NCI-H2196 (cell line): ENCODE measurements around the gene GLRA1.

Experiments used
- DNase-seq: peaks from one replicate; lab custom pipeline; 2025; ENCODE audit not compliant: unreplicated experiment; lab: John Stamatoyannopoulos, UW

Gene GLRA1

GRCh38 chr5:151924564-151925301 lies at the start of gene GLRA1:
GLRA1 (minus strand) TSS chr5:151924851; CDS start chr5:151924549, 302 bp downstream.
- no peak for DNase-seq

DNA sequence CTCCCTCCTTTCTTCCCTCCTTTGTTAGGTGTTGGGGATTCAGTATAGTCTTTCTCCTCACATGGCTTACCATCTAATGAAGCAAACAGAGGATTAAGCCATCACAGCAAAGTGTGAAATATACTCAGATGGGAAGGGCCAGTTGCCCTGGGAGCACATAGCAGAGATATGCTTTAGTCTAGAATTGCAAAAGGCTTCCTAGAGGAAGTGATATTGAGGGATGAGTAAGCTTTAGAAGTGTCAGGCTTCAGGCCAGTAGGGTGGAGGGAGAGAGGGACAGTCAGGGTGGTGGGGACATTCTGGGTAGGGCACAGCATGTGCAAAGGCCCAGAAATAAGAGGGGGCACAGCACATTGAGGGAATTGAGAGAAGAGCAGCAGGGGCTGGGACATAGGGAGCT lies 46.2 kb upstream of the GLRA1 start:
- no peak for DNase-seq

- no peak for DNase-seq
Observed at GRCh38 chr5:151967865-151968264, 43.2 kb upstream of the GLRA1 start.

GRCh38 chr5:151966046-151966445 lies 41.4 kb upstream of the GLRA1 start:
- no peak for DNase-seq

DNA sequence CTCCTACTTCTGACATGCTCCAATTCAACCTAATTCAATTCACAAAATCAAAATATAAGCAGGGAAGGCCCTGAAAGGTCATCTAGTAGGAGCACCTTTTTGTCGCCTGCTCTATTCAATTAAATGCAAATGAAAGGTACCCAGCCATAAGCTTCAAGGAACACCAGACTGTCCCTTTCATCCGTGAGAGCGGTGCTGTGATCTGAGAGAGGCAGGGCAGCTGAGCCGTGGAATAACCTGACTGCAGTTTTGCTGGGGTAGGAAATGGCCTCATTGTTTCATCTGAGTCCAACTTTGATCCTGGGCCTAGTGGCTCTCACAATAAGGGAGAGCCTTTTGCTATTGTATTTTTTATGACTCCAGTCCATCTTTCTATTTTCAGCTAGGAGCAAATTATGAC lies 39.8 kb upstream of the GLRA1 start:
- no peak for DNase-seq

DNA sequence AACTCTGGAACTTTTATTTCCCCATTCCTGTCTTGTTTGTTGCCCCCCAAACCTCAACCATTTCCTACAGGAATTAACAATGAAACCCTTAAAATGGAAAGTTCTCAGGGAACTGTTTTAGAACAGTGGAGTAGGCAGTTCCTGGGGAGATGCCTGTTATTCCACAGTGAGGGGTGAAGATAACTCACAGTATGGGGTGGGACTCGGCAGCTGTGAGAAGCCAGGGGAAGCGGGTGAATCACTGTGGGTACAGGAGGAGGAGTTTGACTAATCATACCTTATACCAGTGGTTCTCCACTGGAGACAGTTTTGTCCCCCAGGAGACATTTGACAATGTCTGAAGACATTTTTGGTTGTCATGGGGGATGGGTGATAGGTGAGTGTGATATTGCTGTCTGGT lies 36.9 kb upstream of the GLRA1 start:
- no peak for DNase-seq

GRCh38 chr5:151958111-151958510 lies 33.5 kb upstream of the GLRA1 start:
- DNase-seq = no peak

GRCh38 chr5:151956725-151957124 lies 32.1 kb upstream of the GLRA1 start:
- no peak for DNase-seq

DNA sequence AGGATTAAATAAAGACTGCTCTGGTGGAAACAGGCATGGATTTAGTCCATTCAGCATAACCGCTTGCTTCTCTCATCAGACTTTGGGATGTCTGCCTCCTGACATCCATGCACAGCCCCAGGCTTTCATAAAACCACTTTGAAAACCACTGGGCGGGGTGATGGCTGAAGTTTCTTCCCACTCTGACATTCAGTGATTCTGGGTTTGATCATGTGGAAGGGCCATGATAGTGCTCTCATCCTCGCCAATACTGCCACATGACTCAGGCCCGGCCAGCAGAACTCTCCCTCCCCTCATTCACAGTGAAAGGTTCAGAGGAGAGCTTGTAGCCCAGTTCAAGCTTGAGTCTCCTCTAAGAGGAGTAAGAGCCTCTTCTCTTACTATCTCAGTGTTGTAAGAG lies 29.6 kb upstream of the GLRA1 start:
- no peak for DNase-seq

DNA sequence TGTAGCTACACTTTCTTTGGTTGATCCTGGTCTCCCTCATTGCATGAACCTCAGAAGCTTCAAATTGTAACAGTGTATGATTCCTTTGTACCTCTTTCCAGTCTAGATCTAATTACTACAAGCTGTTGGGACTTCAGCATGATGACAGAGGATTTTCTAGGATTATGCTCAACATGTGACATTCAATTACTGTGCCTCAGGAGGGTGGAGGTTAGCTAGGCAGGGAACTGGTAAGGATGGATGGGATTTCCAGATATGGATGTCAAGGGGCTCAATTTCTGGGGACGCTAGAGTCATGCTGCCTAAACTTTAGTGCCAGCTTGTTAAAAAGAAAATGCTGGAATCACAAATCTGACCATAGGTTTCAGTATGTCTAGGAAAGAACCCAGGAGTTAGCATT lies 29.2 kb upstream of the GLRA1 start:
- no peak for DNase-seq

- DNase-seq = no peak
Observed at GRCh38 chr5:151952238-151952637, 27.6 kb upstream of the GLRA1 start.

- no peak for DNase-seq
Observed at GRCh38 chr5:151950706-151951105, 26.1 kb upstream of the GLRA1 start.

GRCh38 chr5:151949701-151950308 lies 25.2 kb upstream of the GLRA1 start:
- DNase-seq = no peak

DNA sequence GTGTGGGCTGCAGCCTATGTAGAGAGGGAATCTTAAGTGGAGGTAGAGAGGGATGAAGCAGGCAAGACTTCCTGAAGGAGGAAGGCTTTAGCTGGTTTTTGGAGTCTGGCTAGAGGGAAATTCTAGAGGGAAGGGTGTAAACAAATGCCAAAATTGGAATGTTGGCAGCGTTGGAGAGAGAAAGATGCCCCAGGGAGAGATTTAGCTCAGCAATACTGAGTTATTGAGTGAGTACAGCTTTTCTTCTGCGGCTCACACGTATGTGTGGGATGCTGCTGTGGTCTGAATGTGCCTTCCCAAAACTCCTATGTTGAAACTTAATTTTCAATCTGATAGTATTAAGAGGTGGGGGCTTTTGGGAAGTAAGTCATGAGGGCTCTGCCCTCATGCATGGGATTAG lies 24.5 kb upstream of the GLRA1 start:
- DNase-seq = no peak

- no peak for DNase-seq
Observed at GRCh38 chr5:151947931-151948608, 23.4 kb upstream of the GLRA1 start.

DNA sequence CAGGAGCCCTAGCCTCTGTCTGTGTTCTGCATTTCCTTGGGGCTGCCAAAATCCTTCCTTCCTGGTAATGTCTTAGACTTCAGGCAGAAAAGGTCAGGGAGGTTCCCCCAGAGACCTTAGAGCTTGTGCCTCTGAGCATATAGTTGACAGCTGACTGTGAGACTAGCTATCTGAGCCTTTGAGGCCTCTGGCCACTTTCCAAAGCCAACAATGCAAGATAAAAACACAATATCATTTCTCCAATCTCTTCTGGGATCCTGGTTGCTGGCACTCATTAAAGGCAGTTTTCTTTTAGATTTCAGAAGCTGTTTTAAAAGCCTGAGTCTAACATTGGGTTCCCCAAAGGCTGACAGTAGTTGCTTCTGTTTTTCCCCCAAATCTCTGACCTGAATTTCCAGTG lies 13.2 kb upstream of the GLRA1 start:
- no peak for DNase-seq

- DNase-seq = no peak
Observed at GRCh38 chr5:151935135-151935695, 10.6 kb upstream of the GLRA1 start.

DNA sequence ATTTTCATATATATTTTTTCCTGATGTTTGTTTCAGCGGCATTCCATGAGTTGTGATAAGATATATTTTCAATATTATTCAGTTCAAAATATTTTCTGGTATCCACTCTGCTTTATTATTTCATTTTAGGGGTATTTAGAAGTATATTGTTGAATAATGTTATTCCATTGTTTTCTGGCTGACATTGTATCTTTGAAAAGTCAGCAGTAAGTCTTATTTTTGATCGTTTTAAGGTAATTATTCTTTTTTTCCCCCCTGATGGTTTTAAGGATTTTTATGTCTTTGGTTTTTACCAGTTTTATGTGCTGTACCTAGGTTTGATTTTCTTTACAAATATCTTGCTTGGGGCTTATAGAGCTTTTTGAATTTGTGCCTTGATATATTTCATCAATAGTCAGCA lies 6.6 kb upstream of the GLRA1 start:
- no peak for DNase-seq

GRCh38 chr5:151926188-151926587 lies 1.5 kb upstream of the GLRA1 start:
- DNase-seq = no peak

DNA sequence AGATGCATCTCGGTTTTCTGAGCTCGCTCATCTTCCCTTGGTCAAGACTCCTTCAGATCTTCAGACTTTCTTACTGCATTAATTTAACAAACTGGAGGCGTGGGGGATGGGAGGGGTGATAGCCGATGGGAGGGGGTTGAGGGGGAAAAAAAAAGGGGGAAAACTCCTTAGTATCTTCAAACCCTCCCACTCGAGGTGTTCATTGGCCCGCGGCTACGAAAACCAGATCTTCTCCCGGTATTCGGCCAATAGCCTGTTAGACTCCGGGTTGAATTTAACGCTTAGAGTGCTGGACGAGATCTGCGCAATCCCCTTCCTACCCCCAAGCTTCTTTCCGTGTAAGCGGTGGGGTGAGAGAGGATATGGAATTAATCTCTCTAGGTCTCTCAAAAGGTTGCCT lies 689 bp upstream of the GLRA1 start:
- DNase-seq = no peak

GRCh38 chr5:151923866-151924476 lies 680 bp downstream of the GLRA1 start:
- no peak for DNase-seq

GRCh38 chr5:151921916-151922315 lies 2.7 kb downstream of the GLRA1 start:
- no peak for DNase-seq
